Right atrium auricular region (tissue), 2 donors: ENCODE results near the gene WWP2. TPM values are rescaled to one million over a fixed set of nuclear protein-coding genes. Genes with fewer than 3 reads are reported as not detected.

Experiments used
- DNase-seq: peaks from one replicate; pipeline ENCODE4 v3.0.0-alpha.2; 2019; ENCODE audit warnings: low spot score
- H3K27ac ChIP-seq, 2 donors: fragments of 200-600 bp; sonication (generic); 1 replicate in 1 of 2; 2 replicates in 1 of 2; pipeline ENCODE4 v1.5.1; 2016 to 2019
- H3K27me3 ChIP-seq, 2 donors: fragments of 200-600 bp; sonication (generic); one replicate each; pipeline versions ENCODE4 v1.5.1 to v1.6.0; 2017 to 2019
- H3K36me3 ChIP-seq: fragments of 200-600 bp; sonication (generic); one replicate; pipeline ENCODE4 v1.5.1; 2016
- H3K4me1 ChIP-seq, 2 donors: fragments of 200-600 bp; sonication (generic); one replicate each; pipeline versions ENCODE4 v1.5.1 to v1.6.0; 2017 to 2019
- H3K4me3 ChIP-seq, 2 donors: fragments of 200-600 bp; sonication (generic); 1 replicate in 1 of 2; 2 replicates in 1 of 2; pipeline ENCODE4 v1.5.1; 2017 to 2019; ENCODE audit warnings: mild to moderate bottlenecking in 1 of 2, moderate library complexity in 1 of 2
- H3K9me3 ChIP-seq, 2 donors: fragments of 200-600 bp; sonication (generic); one replicate each; pipeline ENCODE4 v1.5.1; 2019
- CTCF ChIP-seq, 2 donors: fragments of 200-600 bp; sonication (generic); IDR thresholded peaks; one replicate each; pipeline ENCODE4 v1.5.1; 2019; ENCODE audit warnings: antibody characterized with exemption in 2 of 2
- total RNA-seq, 2 donors: library from RNA; depleted of rRNA; stranded (reverse); fragments of >200 nt; gene quantifications; one replicate each; pipeline ENCODE4 v1.1.0, GENCODE V29; 2016

WWP2 gene
- total RNA-seq, 2 donors from 2014 or later: 16.1 to 21.2 TPM

- no peaks in the 10 kb centered on the region for H3K36me3 ChIP-seq
Observed at GRCh38 chr16:69861292-69862030, 99.3 kb downstream of the WWP2 start.

GRCh38 chr16:69863401-69864281, 101.5 kb downstream of the WWP2 start:
- Histone ChIP-seq H3K27ac (peak overlapping the region in 1 of 2 donors; percentile 88), H3K27me3 (no peaks in the 10 kb centered on the region), H3K4me3 (no peak overlapping the region), H3K9me3 (no peaks in the 10 kb centered on the region), H3K36me3 (no peaks in the 10 kb centered on the region), H3K4me1 (peaks cover 0 to 38% of the 10 kb centered on the region in 2 donors)
- DNase-seq: no peak
- TF ChIP-seq CTCF (IDR thresholded peaks at IDR 0.05): no peak

More at GRCh38 chr16:69861292-69862030, 99.3 kb downstream of the WWP2 start:
- H3K4me1 ChIP-seq: peaks cover 0 to 45% of the 10 kb centered on the region in 2 donors
- no peaks in the 10 kb centered on the region for H3K9me3 ChIP-seq
- peak overlapping the region; percentile 86 to 88 for H3K27ac ChIP-seq
- TF ChIP-seq CTCF (IDR thresholded peaks at IDR 0.05): no peak
- DNase-seq: peak; percentile 63
- no peaks in the 10 kb centered on the region for H3K27me3 ChIP-seq
- peak overlapping the region in 1 of 2 donors; percentile 23 for H3K4me3 ChIP-seq

GRCh38 chr16:69865701-69866100, 103.6 kb downstream of the WWP2 start:
- H3K36me3 ChIP-seq: no peaks in the 10 kb centered on the region
- DNase-seq: no peak
- H3K4me1 ChIP-seq: peaks cover 0 to 25% of the 10 kb centered on the region in 2 donors
- no peaks in the 10 kb centered on the region for H3K9me3 ChIP-seq
- no peak overlapping the region for H3K4me3 ChIP-seq
- H3K27ac ChIP-seq: peak overlapping the region; percentile 28 to 61
- TF ChIP-seq CTCF (IDR thresholded peaks at IDR 0.05): no peak
- H3K27me3 ChIP-seq: no peaks in the 10 kb centered on the region

- DNase-seq: no peak
- peaks cover 0 to 7% of the 10 kb centered on the region in 2 donors for H3K4me1 ChIP-seq
- no peaks in the 10 kb centered on the region for H3K27me3 ChIP-seq
- no peak overlapping the region for H3K4me3 ChIP-seq
- H3K27ac ChIP-seq: no peak overlapping the region
- peaks cover under 1% of the 10 kb centered on the region for H3K36me3 ChIP-seq
- no peaks in the 10 kb centered on the region for H3K9me3 ChIP-seq
- TF ChIP-seq CTCF (IDR thresholded peaks at IDR 0.05): no peak
Observed at GRCh38 chr16:69867784-69868560, 105.8 kb downstream of the WWP2 start.

GRCh38 chr16:69870761-69871160, 108.6 kb downstream of the WWP2 start:
- Histone ChIP-seq H3K9me3 (no peaks in the 10 kb centered on the region), H3K27me3 (no peaks in the 10 kb centered on the region), H3K36me3 (peaks cover 4% of the 10 kb centered on the region), H3K27ac (no peak overlapping the region), H3K4me3 (no peak overlapping the region), H3K4me1 (peaks cover 0 to 3% of the 10 kb centered on the region in 2 donors)
- DNase-seq: no peak
- TF ChIP-seq CTCF (IDR thresholded peaks at IDR 0.05): no peak
